GM18499 (cell line): ENCODE results near the gene SLC12A9.

Experiments used
- ATAC-seq: cut with Tn5 transposase; IDR thresholded peaks from one replicate; pipeline ENCODE4 v1.9.1; 2021; ENCODE audit warnings: moderate number of reproducible peaks; ENCODE audit not compliant: insufficient read depth, unreplicated experiment

Gene SLC12A9

GRCh38 chr7:100882201-100882600 is 29.7 kb downstream of the SLC12A9 start:
- no peak for ATAC-seq

- no peak for ATAC-seq
These were observed 30.4 kb downstream of the SLC12A9 start for GRCh38 chr7:100882785-100883526.

GRCh38 chr7:100884736-100885439 is 32.4 kb downstream of the SLC12A9 start:
- ATAC-seq: no peak

GRCh38 chr7:100885440-100886141 is 33.1 kb downstream of the SLC12A9 start:
- ATAC-seq: no peak

- no peak for ATAC-seq
These were observed 33.8 kb downstream of the SLC12A9 start for GRCh38 chr7:100886142-100886935.

GRCh38 chr7:100886936-100887515 is 34.5 kb downstream of the SLC12A9 start:
- no peak for ATAC-seq

GRCh38 chr7:100887516-100888290 is 35.2 kb downstream of the SLC12A9 start:
- ATAC-seq: no peak

GRCh38 chr7:100888291-100888987 is 35.9 kb downstream of the SLC12A9 start:
- no peak for ATAC-seq

GRCh38 chr7:100888988-100889750 is 36.7 kb downstream of the SLC12A9 start, which contains the start of gene UFSP1:
TSS of gene UFSP1 (minus strand) at chr7:100889715. CDS start at chr7:100889271, 444 bp downstream.
- ATAC-seq: no peak

- ATAC-seq: no peak
These were observed 38.4 kb downstream of the SLC12A9 start for GRCh38 chr7:100890653-100891567.

GRCh38 chr7:100891568-100892247 is 39.2 kb downstream of the SLC12A9 start:
- ATAC-seq: no peak

- ATAC-seq: no peak
These were observed 40.1 kb downstream of the SLC12A9 start for GRCh38 chr7:100892364-100893317.

GRCh38 chr7:100893318-100893895 is 40.9 kb downstream of the SLC12A9 start:
- ATAC-seq: no peak

GRCh38 chr7:100893910-100894721 is 41.6 kb downstream of the SLC12A9 start:
- no peak for ATAC-seq
